H9 (cell line): ENCODE results near the gene RNF40. TPM values are rescaled to one million over a fixed set of nuclear protein-coding genes. Genes with fewer than 3 reads are reported as not detected.
A peak's percentile ranks its signal among the peaks of the same experiment; 100 is the strongest.

Experiments
- DNase-seq: peaks from one replicate; pipeline ENCODE4 v3.0.0-alpha.2; 2017
- H2AFZ ChIP-seq: one replicate; pipeline ENCODE4 v1.6.1; 2013; ENCODE audit warnings: mild to moderate bottlenecking, low read length, control low read depth, moderate library complexity
- H2AK5ac ChIP-seq: 2 replicates; pipeline ENCODE4 v1.6.1; 2013; ENCODE audit warnings: low read length, control low read depth, mixed read lengths; ENCODE audit not compliant: insufficient read length
- H2BK120ac ChIP-seq: one replicate; pipeline ENCODE4 v1.6.1; 2013; ENCODE audit warnings: low read depth, mild to moderate bottlenecking, low read length, control low read depth, inconsistent platforms; ENCODE audit not compliant: poor library complexity, severe bottlenecking
- H2BK12ac ChIP-seq: 2 replicates; pipeline ENCODE4 v1.6.1; 2013; ENCODE audit warnings: low read length, control low read depth, mixed read lengths, low read depth; ENCODE audit not compliant: insufficient read length
- H2BK15ac ChIP-seq: 2 replicates; pipeline ENCODE4 v1.6.1; 2013; ENCODE audit warnings: low read depth, low read length, control low read depth
- H2BK20ac ChIP-seq: one replicate; pipeline ENCODE4 v1.6.1; 2013; ENCODE audit warnings: low read depth, mild to moderate bottlenecking, low read length, control low read depth, inconsistent platforms; ENCODE audit not compliant: poor library complexity, severe bottlenecking
- H2BK5ac ChIP-seq: 2 replicates; pipeline ENCODE4 v1.6.1; 2013; ENCODE audit warnings: low read length, control low read depth, mixed read lengths; ENCODE audit not compliant: insufficient read length
- H3K14ac ChIP-seq: 2 replicates; pipeline ENCODE4 v1.6.1; 2013; ENCODE audit warnings: low read length, control low read depth; ENCODE audit not compliant: insufficient read depth
- H3K18ac ChIP-seq: 2 replicates; pipeline ENCODE4 v1.6.1; 2013; ENCODE audit warnings: low read depth, mild to moderate bottlenecking, mixed read lengths, low read length, control low read depth; ENCODE audit not compliant: insufficient read length
- H3K23ac ChIP-seq: 2 replicates; pipeline ENCODE4 v1.6.1; 2013; ENCODE audit warnings: low read length, control low read depth, mixed read lengths, low read depth; ENCODE audit not compliant: insufficient read length
- H3K23me2 ChIP-seq: 2 replicates; pipeline ENCODE4 v1.6.1; 2013; ENCODE audit warnings: low read depth, mild to moderate bottlenecking, mixed read lengths, low read length, control low read depth; ENCODE audit not compliant: insufficient read length, poor library complexity, severe bottlenecking
- H3K27ac ChIP-seq: 2 replicates; pipeline ENCODE4 v1.5.1; 2013; ENCODE audit warnings: low read length, control low read depth, mixed read lengths, low read depth; ENCODE audit not compliant: insufficient read length
- H3K27me3 ChIP-seq: 2 replicates; pipeline ENCODE4 v1.6.1; 2013; ENCODE audit warnings: low read length, control low read depth, inconsistent platforms; ENCODE audit not compliant: insufficient read depth
- H3K4ac ChIP-seq: 2 replicates; pipeline ENCODE4 v1.6.1; 2013; ENCODE audit warnings: low read depth, mild to moderate bottlenecking, control low read depth, inconsistent platforms, low read length, moderate library complexity
- H3K4me1 ChIP-seq: 2 replicates; pipeline ENCODE4 v1.6.1; 2013; ENCODE audit warnings: low read length, control low read depth, inconsistent platforms; ENCODE audit not compliant: insufficient read depth
- H3K4me2 ChIP-seq: 2 replicates; pipeline ENCODE4 v1.6.1; 2013; ENCODE audit warnings: low read length, control low read depth, mixed read lengths; ENCODE audit not compliant: insufficient read length, insufficient read depth
- H3K56ac ChIP-seq: 2 replicates; pipeline ENCODE4 v1.6.1; 2013; ENCODE audit warnings: low read depth, mild to moderate bottlenecking, mixed read lengths, low read length, control low read depth; ENCODE audit not compliant: insufficient read length
- H3K79me1 ChIP-seq: 2 replicates; pipeline ENCODE4 v1.6.1; 2013; ENCODE audit warnings: low read depth, mild to moderate bottlenecking, moderate library complexity, low read length, control low read depth, inconsistent platforms; ENCODE audit not compliant: insufficient read depth, poor library complexity, severe bottlenecking
- H3K79me2 ChIP-seq: 2 replicates; pipeline ENCODE4 v1.6.1; 2013; ENCODE audit warnings: low read length, control low read depth, inconsistent platforms; ENCODE audit not compliant: insufficient read depth
- H3K9ac ChIP-seq: 2 replicates; pipeline ENCODE4 v1.6.1; 2013; ENCODE audit warnings: low read length, control low read depth, mixed read lengths; ENCODE audit not compliant: insufficient read length; ENCODE audit errors: extremely low read depth
- H3K9me3 ChIP-seq: one replicate; pipeline ENCODE4 v1.6.1; 2013; ENCODE audit warnings: low read depth, low read length, inconsistent platforms; ENCODE audit not compliant: control insufficient read depth
- H3T11ph ChIP-seq: one replicate; pipeline ENCODE4 v1.6.1; 2013; ENCODE audit warnings: mild to moderate bottlenecking, low read length, control low read depth, inconsistent platforms
- H4K20me1 ChIP-seq: one replicate; pipeline ENCODE4 v1.6.1; 2013; ENCODE audit not compliant: control insufficient read depth, insufficient read length, insufficient read depth
- H4K5ac ChIP-seq: 2 replicates; pipeline ENCODE4 v1.6.1; 2013; ENCODE audit warnings: low read depth, mild to moderate bottlenecking, mixed read lengths, low read length, control low read depth; ENCODE audit not compliant: insufficient read length
- H4K8ac ChIP-seq: replicated peaks from 2 replicates; pipeline ENCODE4 v1.6.1; 2013; ENCODE audit warnings: low read length, control low read depth, mixed read lengths, low read depth; ENCODE audit not compliant: insufficient read length
- H4K91ac ChIP-seq: 2 replicates; pipeline ENCODE4 v1.6.1; 2013; ENCODE audit warnings: low read depth, mild to moderate bottlenecking, moderate library complexity, mixed read lengths, low read length, control low read depth; ENCODE audit not compliant: insufficient read length
- H3K27ac Mint-ChIP-seq, 3 experiments: 2 replicates in 2 of 3; 3 replicates in 1 of 3; pipeline ENCODE4 v1.8.0; 2020 to 2021; ENCODE audit warnings: mixed read lengths in 3 of 3, mild to moderate bottlenecking in 1 of 3, moderate library complexity in 1 of 3
- H3K27me3 Mint-ChIP-seq: 2 replicates; pipeline ENCODE4 v1.8.0; 2021; ENCODE audit warnings: low read depth, mild to moderate bottlenecking, moderate library complexity, mixed read lengths
- H3K36me3 Mint-ChIP-seq, 3 experiments: 2 replicates in 2 of 3; 3 replicates in 1 of 3; pipeline ENCODE4 v1.8.0; 2020 to 2021; ENCODE audit warnings: low read depth in 3 of 3, mixed read lengths in 3 of 3; ENCODE audit not compliant: insufficient read depth in 1 of 3
- H3K4me1 Mint-ChIP-seq, 2 experiments: 2 replicates each; pipeline ENCODE4 v1.8.0; 2020; ENCODE audit warnings: mixed read lengths in 2 of 2
- H3K4me3 Mint-ChIP-seq, 2 experiments: 2 replicates in 1 of 2; 3 replicates in 1 of 2; pipeline ENCODE4 v1.8.0; 2020 to 2021; ENCODE audit warnings: mild to moderate bottlenecking in 2 of 2, mixed read lengths in 2 of 2, moderate library complexity in 1 of 2
- H3K9me3 Mint-ChIP-seq, 2 experiments: 2 replicates in 1 of 2; 3 replicates in 1 of 2; pipeline ENCODE4 v1.8.0; 2020; ENCODE audit warnings: mild to moderate bottlenecking in 2 of 2, mixed read lengths in 2 of 2, moderate library complexity in 1 of 2
- CTCF ChIP-seq: fragments of 200-600 bp; sonication (generic); conservative IDR thresholded peaks from 3 replicates; pipeline ENCODE4 v1.8.0; 2021; ENCODE audit warnings: antibody characterized with exemption, mild to moderate bottlenecking
- WGBS: extraction: QIAGEN DNeasy Blood & Tissue Kit; methylation state at CpG from one replicate; pipeline ENCODE4 v1.1.7; 2013; ENCODE audit warnings: missing lambda C conversion rate, low lambda C conversion rate, mixed read lengths; ENCODE audit not compliant: insufficient read length; ENCODE audit errors: extremely low coverage; 5-methylcytosine and 5-hydroxymethylcytosine counted together
- total RNA-seq: library from RNA; stranded (reverse); gene quantifications from 2 replicates; pipeline ENCODE4 v1.2.1, GENCODE V29; 2021

Gene RNF40
- total RNA-seq, 1 experiment from 2014 or later, result 103 TPM

GRCh38 chr16:30797670-30798309, 35.7 kb downstream of the RNF40 start:
- Histone ChIP-seq H4K20me1 (no peaks in the 10 kb centered on the region), H4K5ac (no peak overlapping the region), H2AFZ (no peak overlapping the region), H3K4me2 (no peak overlapping the region), H3K18ac (no peak overlapping the region), H3K79me2 (no peaks in the 10 kb centered on the region), H3K23ac (no peak overlapping the region), H3K27me3 (no peaks in the 10 kb centered on the region), H2BK15ac (no peak overlapping the region), H3K9me3 (no peaks in the 10 kb centered on the region), H3K9ac (no peak overlapping the region), H2BK20ac (no peak overlapping the region), H2AK5ac (no peak overlapping the region), H3K4me1 (no peaks in the 10 kb centered on the region), H3K4ac (no peak overlapping the region), H3T11ph (no peak overlapping the region), H2BK5ac (no peak overlapping the region), H3K56ac (no peak overlapping the region), H3K23me2 (no peaks in the 10 kb centered on the region), H2BK12ac (no peak overlapping the region), H2BK120ac (no peak overlapping the region), H3K27ac (no peak overlapping the region), H3K14ac (no peak overlapping the region), H4K8ac (no peak overlapping the region), H3K79me1 (no peaks in the 10 kb centered on the region), H4K91ac (no peak overlapping the region)
- DNase-seq, result no peak
- no CpG with 5 or more reads among the region's 8 CpGs for WGBS
- H3K36me3 Mint-ChIP-seq, result no peaks in the 10 kb centered on the region
- H3K27ac Mint-ChIP-seq, result no peak overlapping the region
- TF ChIP-seq CTCF, result peak; percentile 47
- H3K4me3 Mint-ChIP-seq, result no peak overlapping the region
- no peaks in the 10 kb centered on the region for H3K9me3 Mint-ChIP-seq
- H3K4me1 Mint-ChIP-seq, result peaks cover 0 to 5% of the 10 kb centered on the region in 2 experiments; a peak in 2 of 4 replicates
- peaks cover 52% of the 10 kb centered on the region for H3K27me3 Mint-ChIP-seq
